ENCODE measurements around the gene SLC22A31. TPM values are rescaled to one million over a fixed set of nuclear protein-coding genes. Genes with fewer than 3 reads are reported as not detected.

SLC22A31 gene
- total and polyA plus RNA-seq, 9 of the 15 experiments (the other 6 are each of a cell fraction or from before 2014, with no cell fraction given), result 0.29 to 2.2 (median 0.47) TPM; not detected in 3

DNA sequence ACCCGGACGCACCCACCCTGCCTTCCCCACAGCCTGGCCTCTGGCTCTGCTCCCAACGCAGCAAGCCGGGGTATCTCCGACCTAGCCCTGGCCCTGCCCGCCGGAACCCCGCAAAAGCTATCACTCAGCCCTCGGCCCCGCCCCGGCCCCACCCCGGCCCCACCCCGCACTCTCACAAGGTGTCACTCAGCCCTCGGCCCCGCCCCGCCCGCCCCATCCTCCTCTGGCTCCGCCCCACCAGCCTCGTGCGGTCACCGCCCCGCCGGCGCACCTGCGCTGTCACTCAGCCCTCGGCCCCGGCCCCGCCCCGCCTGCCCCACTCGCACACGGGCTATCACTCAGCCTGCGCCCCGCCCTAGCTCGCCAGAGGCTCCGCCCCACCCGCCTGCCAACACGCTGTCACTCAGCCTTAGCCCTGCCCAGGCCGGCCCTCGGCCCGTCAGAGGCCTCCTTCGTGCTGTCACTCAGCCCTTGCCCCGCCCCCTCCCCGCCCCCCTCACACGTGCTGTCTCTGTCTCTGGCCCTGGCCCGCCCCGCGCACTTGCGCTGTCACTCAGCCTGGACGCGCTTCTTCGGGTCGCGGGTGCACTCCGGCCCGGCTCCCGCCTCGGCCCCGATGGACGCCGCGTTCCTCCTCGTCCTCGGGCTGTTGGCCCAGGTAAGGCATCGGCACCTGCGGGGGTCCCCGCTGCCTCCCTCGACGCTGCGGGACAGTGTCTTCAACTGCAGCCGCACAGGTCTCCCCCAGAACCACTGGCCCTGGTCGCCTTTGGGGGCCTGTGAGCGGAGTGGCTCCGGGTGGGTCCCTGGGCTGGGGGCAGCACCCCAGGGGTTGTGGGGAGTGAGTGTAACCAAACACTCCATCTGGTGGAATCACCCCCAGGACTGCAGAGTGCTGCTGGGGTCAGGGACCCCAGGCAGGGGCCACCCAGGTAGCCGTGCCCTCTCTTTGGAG lies 28.8 kb downstream of the SLC22A31 start, which contains the start of gene CDH15 (continued):
- TF ChIP-seq SFPQ (IDR thresholded peaks at IDR 0.05; ENCODE audit: low read depth, low read length) (no peak), MYC (IDR thresholded peaks at IDR 0.05; ENCODE audit: low read depth, low read length) (peak; percentile 56; the same call in 1 of the 2 replicates), MYC (CRISPR knock-in tag; IDR thresholded peaks at IDR 0.05; ENCODE audit: borderline replicate concordance, low read depth) (no peak), POLR2G (IDR thresholded peaks at IDR 0.05; ENCODE audit: low read depth, low read length) (0 out of 2 replicates have a peak, but pooled peaks have one; percentile 18), THRAP3 (IDR thresholded peaks at IDR 0.05; ENCODE audit: borderline replicate concordance) (no peak), BHLHE40 (IDR thresholded peaks at IDR 0.05; ENCODE audit: low read length) (peak; percentile 97), SUPT5H (IDR thresholded peaks at IDR 0.05) (no peak), MAZ (CRISPR knock-in tag; conservative IDR thresholded peaks at IDR 0.05 in 1 of 2, IDR thresholded peaks at IDR 0.05 in 1 of 2) (no peak; a peak in 1 of 4 replicates), SP2 (IDR thresholded peaks at IDR 0.05; ENCODE audit: extremely low read depth, low read depth, low read length, poor library complexity, severe bottlenecking) (peak; percentile 23), HMGN3 (IDR thresholded peaks at IDR 0.05; ENCODE audit: borderline replicate concordance, extremely low read depth, insufficient read length, low read depth, low read length) (peak; percentile 36), BRD4 (IDR thresholded peaks at IDR 0.05) (no peak), SMAD2 (IDR thresholded peaks at IDR 0.05; ENCODE audit: low read depth, low read length) (no peak), ZNF12 (CRISPR knock-in tag; IDR thresholded peaks at IDR 0.05) (no peak), MXI1 (IDR thresholded peaks at IDR 0.05; ENCODE audit: low read depth, low read length) (peak; percentile 50; the same call in 1 of the 2 replicates), CREM (IDR thresholded peaks at IDR 0.05; ENCODE audit: low read depth) (peak; percentile 13; the same call in 1 of the 2 replicates), ZNF232 (CRISPR knock-in tag; IDR thresholded peaks at IDR 0.05) (no peak), CXXC5 (CRISPR knock-in tag; IDR thresholded peaks at IDR 0.05) (peak; percentile 43; the same call in 1 of the 2 replicates), TFAP4 (CRISPR knock-in tag; IDR thresholded peaks at IDR 0.05; ENCODE audit: borderline replicate concordance) (peak; percentile 56; the same call in 1 of the 2 replicates), USF1 (CRISPR knock-in tag; IDR thresholded peaks at IDR 0.05) (peak; percentile 80), FOXK2 (conservative IDR thresholded peaks at IDR 0.05 in 1 of 2, IDR thresholded peaks at IDR 0.05 in 1 of 2; ENCODE audit: low read depth in 2 of 2) (0 out of 4 replicates have a peak, but pooled peaks of 1 of the 2 experiments have one; percentile 23), GTF2B (IDR thresholded peaks at IDR 0.05; ENCODE audit: extremely low read depth, insufficient read length) (no peak), ZNF212 (CRISPR knock-in tag; IDR thresholded peaks at IDR 0.05) (no peak), XRCC5 (IDR thresholded peaks at IDR 0.05; ENCODE audit: low read depth, low read length) (no peak)
